ENCODE results near the gene CCNL2.

Gene CCNL2

DNA sequence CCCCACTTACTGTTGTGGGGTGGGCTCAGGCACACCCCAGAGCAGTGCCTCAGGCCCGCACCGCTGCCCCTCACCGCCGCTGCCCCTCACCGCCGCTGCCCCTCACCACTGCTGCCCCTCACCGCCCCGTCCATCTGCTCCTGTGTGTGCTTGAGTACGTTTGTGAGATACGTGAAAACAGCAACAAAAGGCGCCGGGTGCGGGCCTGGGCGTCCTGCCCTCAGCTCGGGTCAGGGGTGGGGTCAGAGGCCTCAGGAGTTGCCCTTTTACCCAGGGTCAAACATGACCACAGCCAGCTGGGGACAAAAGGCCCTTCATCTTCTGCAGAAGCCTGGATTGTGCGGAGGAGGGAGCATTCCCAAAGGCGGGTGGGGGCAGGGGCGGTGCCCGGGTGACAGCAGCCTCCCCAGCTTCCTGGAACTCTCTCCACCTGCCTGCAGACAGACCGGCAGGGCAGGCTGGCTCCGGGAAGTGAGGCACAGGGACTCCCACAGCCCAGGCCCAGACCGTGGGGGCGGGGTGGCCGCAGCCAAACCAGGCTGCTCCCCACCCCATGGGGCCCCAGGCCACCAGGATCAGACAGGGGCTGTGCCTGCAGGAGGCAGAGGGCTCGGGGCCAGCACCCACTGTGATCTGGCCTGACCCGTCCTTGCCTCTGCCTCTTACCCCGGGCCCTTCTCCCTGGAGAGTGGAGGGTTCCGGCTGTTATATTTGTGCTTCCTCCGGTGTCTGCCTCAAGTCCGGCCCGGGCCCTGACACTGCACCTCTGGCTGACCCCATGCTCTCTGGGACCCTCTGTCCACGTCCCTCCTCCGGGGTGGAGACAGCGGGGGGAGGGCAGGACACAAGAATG, 34.0 kb upstream of the CCNL2 start:
- Histone ChIP-seq H3K36me3 (replicated peaks; ENCODE audit: low read depth, low read length) (no peaks in the 10 kb centered on the region), H3K79me2 (ENCODE audit: low read length) (no peaks in the 10 kb centered on the region), H3K4me1 (ENCODE audit: low read length) (peaks cover 9% of the 10 kb centered on the region), H2AFZ (ENCODE audit: low read depth, low read length) (peak overlapping the region; percentile 52; the same call in 1 of the 2 replicates), H3K4me3 (ENCODE audit: low read length) (no peak overlapping the region), H3K9me3 (ENCODE audit: insufficient read depth, low read length) (no peaks in the 10 kb centered on the region), H3K27me3 (ENCODE audit: low read depth, low read length) (no peaks in the 10 kb centered on the region), H3K4me2 (ENCODE audit: low read length) (no peak overlapping the region), H3K9ac (ENCODE audit: low read length) (no peak overlapping the region), H3K27ac (ENCODE audit: low read length) (no peak overlapping the region), H4K20me1 (ENCODE audit: insufficient read depth, low read length) (no peaks in the 10 kb centered on the region)
- TF ChIP-seq EZH2phosphoT487 (IDR thresholded peaks at IDR 0.05; ENCODE audit: low read depth) (no peak), CTCF (IDR thresholded peaks at IDR 0.05; ENCODE audit: low read depth, low read length) (no peak)

DNA sequence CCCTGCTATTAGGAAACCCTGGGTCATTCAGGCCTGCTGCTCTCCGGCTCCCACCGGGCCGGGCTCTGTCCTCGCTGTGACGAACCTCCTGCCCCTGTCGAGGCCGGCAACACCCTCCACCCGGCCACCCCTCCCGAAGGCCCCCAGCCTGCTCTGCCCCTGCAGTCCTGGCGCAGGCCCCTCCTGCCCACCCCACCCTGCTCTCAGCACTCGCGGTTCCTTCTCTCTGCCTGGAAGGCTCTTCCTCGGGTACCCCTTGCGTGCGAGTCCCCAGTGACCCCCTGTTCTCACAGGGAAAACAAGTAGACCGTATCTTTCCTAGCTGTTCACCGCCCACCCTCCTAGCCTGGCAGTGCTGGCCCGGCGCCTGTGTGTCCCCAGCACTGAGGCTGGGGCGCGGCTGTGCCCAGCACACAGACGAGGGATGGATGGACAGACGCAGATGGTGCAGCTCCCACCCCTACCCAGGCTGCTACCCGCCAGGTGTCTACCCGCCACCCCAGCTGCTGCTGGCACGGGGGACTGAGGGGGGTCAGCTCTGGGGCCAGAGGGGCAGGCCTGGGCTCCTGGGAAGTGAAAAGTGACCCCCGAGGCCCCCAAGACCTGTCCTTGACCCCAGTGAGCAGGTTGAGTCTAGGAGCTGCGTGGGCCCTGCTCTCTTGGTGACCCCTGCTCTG, 33.3 kb upstream of the CCNL2 start:
- Histone ChIP-seq H3K4me1 (ENCODE audit: low read length) (peaks cover 2% of the 10 kb centered on the region; the same call in 1 of the 2 replicates), H2AFZ (ENCODE audit: low read depth, low read length) (no peak overlapping the region), H3K4me2 (ENCODE audit: low read length) (no peak overlapping the region), H3K9me3 (ENCODE audit: insufficient read depth, low read length) (no peaks in the 10 kb centered on the region), H3K9ac (ENCODE audit: low read length) (no peak overlapping the region), H3K79me2 (ENCODE audit: low read length) (no peaks in the 10 kb centered on the region), H4K20me1 (ENCODE audit: insufficient read depth, low read length) (no peaks in the 10 kb centered on the region), H3K27me3 (ENCODE audit: low read depth, low read length) (no peaks in the 10 kb centered on the region), H3K36me3 (replicated peaks; ENCODE audit: low read depth, low read length) (no peaks in the 10 kb centered on the region), H3K4me3 (ENCODE audit: low read length) (no peak overlapping the region), H3K27ac (ENCODE audit: low read length) (no peak overlapping the region)
- TF ChIP-seq EZH2phosphoT487 (IDR thresholded peaks at IDR 0.05; ENCODE audit: low read depth), result no peak

DNA sequence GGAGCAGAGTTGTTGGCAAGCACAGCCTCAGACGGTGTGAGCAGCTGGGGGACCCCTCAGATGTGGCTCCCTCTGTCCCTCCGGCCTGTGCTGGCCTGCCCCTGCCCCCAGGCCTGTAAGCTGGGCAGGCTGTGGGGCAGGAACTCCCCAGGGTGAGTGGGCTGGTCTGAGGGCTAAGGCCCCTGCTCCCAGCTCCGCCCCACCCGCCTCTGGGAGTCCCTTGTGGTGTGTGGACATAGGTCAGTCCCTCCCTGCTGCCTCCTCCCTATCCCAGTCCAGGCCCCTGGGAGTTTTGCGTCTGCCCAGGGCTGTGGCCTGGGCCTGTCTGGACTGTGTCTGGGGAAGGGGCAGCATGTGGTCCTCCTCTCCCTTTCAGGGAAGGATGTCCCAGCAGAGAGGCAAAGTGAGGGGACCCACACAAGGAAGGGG, 32.7 kb upstream of the CCNL2 start:
- Histone ChIP-seq H3K4me3 (ENCODE audit: low read length) (no peak overlapping the region), H3K27ac (ENCODE audit: low read length) (no peak overlapping the region), H3K79me2 (ENCODE audit: low read length) (no peaks in the 10 kb centered on the region), H3K9ac (ENCODE audit: low read length) (no peak overlapping the region), H3K36me3 (replicated peaks; ENCODE audit: low read depth, low read length) (no peaks in the 10 kb centered on the region), H2AFZ (ENCODE audit: low read depth, low read length) (no peak overlapping the region), H3K9me3 (ENCODE audit: insufficient read depth, low read length) (no peaks in the 10 kb centered on the region), H3K4me1 (ENCODE audit: low read length) (no peaks in the 10 kb centered on the region), H3K4me2 (ENCODE audit: low read length) (no peak overlapping the region), H4K20me1 (ENCODE audit: insufficient read depth, low read length) (no peaks in the 10 kb centered on the region), H3K27me3 (ENCODE audit: low read depth, low read length) (no peaks in the 10 kb centered on the region)
- no peak for TF ChIP-seq CTCF (IDR thresholded peaks at IDR 0.05; ENCODE audit: low read depth, low read length)
- no peak for TF ChIP-seq EZH2phosphoT487 (IDR thresholded peaks at IDR 0.05; ENCODE audit: low read depth)

GRCh38 chr1:1430992-1431844, 32.1 kb upstream of the CCNL2 start:
- TF ChIP-seq EZH2phosphoT487 (IDR thresholded peaks at IDR 0.05; ENCODE audit: low read depth) (no peak), CTCF (IDR thresholded peaks at IDR 0.05; ENCODE audit: low read depth, low read length) (no peak)
- H3K9me3 ChIP-seq (ENCODE audit: insufficient read depth, low read length), result no peaks in the 10 kb centered on the region
- no peaks in the 10 kb centered on the region for H3K36me3 ChIP-seq (replicated peaks; ENCODE audit: low read depth, low read length)
- no peak overlapping the region for H3K9ac ChIP-seq (ENCODE audit: low read length)
- no peaks in the 10 kb centered on the region for H4K20me1 ChIP-seq (ENCODE audit: insufficient read depth, low read length)
- H3K79me2 ChIP-seq (ENCODE audit: low read length), result no peaks in the 10 kb centered on the region
- H3K27ac ChIP-seq (ENCODE audit: low read length), result no peak overlapping the region
- H2AFZ ChIP-seq (ENCODE audit: low read depth, low read length), result no peak overlapping the region
- no peak overlapping the region for H3K4me3 ChIP-seq (ENCODE audit: low read length)
- no peaks in the 10 kb centered on the region for H3K27me3 ChIP-seq (ENCODE audit: low read depth, low read length)
- H3K4me1 ChIP-seq (ENCODE audit: low read length), result no peaks in the 10 kb centered on the region
- no peak overlapping the region for H3K4me2 ChIP-seq (ENCODE audit: low read length)
